HG03280 (cell line): ENCODE measurements around the gene CPNE4.
A peak's percentile ranks its signal among the peaks of the same experiment; 100 is the strongest.
"Not testable (repeated sequence)": the region's sequence is repeated elsewhere in the genome, so short reads cannot be mapped to it uniquely, and the experiment has no call there.

Source experiments
- ATAC-seq: cut with Tn5 transposase; IDR thresholded peaks from one replicate; pipeline ENCODE4 v1.9.1; 2021; ENCODE audit warnings: mild to moderate bottlenecking, moderate library complexity; ENCODE audit not compliant: unreplicated experiment

CPNE4 gene

GRCh38 chr3:132034486-132035464, at the start of gene CPNE4:
CPNE4 (minus strand) TSS chr3:132035014.
- peak; percentile 81 for ATAC-seq

GRCh38 chr3:132083583-132084279, 48.9 kb upstream of the CPNE4 start:
- ATAC-seq, result no peak

GRCh38 chr3:132083159-132083558, 48.3 kb upstream of the CPNE4 start:
- ATAC-seq, result no peak

- ATAC-seq, result no peak
Measured at GRCh38 chr3:132079147-132079546, 44.3 kb upstream of the CPNE4 start.

GRCh38 chr3:132073771-132074170, 39.0 kb upstream of the CPNE4 start:
- ATAC-seq, result no peak

- ATAC-seq, result no peak
Measured at GRCh38 chr3:132071043-132071442, 36.2 kb upstream of the CPNE4 start.

- no peak for ATAC-seq
Measured at GRCh38 chr3:132064114-132064513, 29.3 kb upstream of the CPNE4 start.

- no peak for ATAC-seq
Measured at GRCh38 chr3:132062535-132062934, 27.7 kb upstream of the CPNE4 start.

- ATAC-seq, result no peak
Measured at GRCh38 chr3:132055872-132056271, 21.1 kb upstream of the CPNE4 start.

GRCh38 chr3:132047209-132047608, 12.4 kb upstream of the CPNE4 start:
- ATAC-seq, result no peak

GRCh38 chr3:132044874-132045273, 10.1 kb upstream of the CPNE4 start:
- not testable (repeated sequence) for ATAC-seq

GRCh38 chr3:132042681-132043080, 7.9 kb upstream of the CPNE4 start:
- ATAC-seq, result no peak

GRCh38 chr3:132038198-132038825, 3.5 kb upstream of the CPNE4 start:
- ATAC-seq, result no peak

GRCh38 chr3:132037581-132037980, 2.8 kb upstream of the CPNE4 start:
- ATAC-seq, result no peak

GRCh38 chr3:132037056-132037455, 2.2 kb upstream of the CPNE4 start:
- no peak for ATAC-seq

GRCh38 chr3:132034097-132034485, 723 bp downstream of the CPNE4 start:
- ATAC-seq, result no peak

- no peak for ATAC-seq
Measured at GRCh38 chr3:132033471-132033870, 1.3 kb downstream of the CPNE4 start.

- ATAC-seq, result no peak
Measured at GRCh38 chr3:132032959-132033358, 1.9 kb downstream of the CPNE4 start.

GRCh38 chr3:132029182-132029902, 5.5 kb downstream of the CPNE4 start:
- ATAC-seq, result peak; percentile 81

- no peak for ATAC-seq
Measured at GRCh38 chr3:132022914-132023313, 11.9 kb downstream of the CPNE4 start.

GRCh38 chr3:132020058-132020457, 14.8 kb downstream of the CPNE4 start:
- ATAC-seq, result no peak
